GM18868 (cell line): Measurements from ENCODE around the gene TMEM139.
"Not testable (repeated sequence)": the region's sequence is repeated elsewhere in the genome, so short reads cannot be mapped to it uniquely, and the experiment has no call there.

Experiments
- ATAC-seq: cut with Tn5 transposase; IDR thresholded peaks from one replicate; pipeline ENCODE4 v1.9.1; 2021; ENCODE audit warnings: mild to moderate bottlenecking, moderate library complexity; ENCODE audit not compliant: unreplicated experiment

TMEM139 gene

DNA sequence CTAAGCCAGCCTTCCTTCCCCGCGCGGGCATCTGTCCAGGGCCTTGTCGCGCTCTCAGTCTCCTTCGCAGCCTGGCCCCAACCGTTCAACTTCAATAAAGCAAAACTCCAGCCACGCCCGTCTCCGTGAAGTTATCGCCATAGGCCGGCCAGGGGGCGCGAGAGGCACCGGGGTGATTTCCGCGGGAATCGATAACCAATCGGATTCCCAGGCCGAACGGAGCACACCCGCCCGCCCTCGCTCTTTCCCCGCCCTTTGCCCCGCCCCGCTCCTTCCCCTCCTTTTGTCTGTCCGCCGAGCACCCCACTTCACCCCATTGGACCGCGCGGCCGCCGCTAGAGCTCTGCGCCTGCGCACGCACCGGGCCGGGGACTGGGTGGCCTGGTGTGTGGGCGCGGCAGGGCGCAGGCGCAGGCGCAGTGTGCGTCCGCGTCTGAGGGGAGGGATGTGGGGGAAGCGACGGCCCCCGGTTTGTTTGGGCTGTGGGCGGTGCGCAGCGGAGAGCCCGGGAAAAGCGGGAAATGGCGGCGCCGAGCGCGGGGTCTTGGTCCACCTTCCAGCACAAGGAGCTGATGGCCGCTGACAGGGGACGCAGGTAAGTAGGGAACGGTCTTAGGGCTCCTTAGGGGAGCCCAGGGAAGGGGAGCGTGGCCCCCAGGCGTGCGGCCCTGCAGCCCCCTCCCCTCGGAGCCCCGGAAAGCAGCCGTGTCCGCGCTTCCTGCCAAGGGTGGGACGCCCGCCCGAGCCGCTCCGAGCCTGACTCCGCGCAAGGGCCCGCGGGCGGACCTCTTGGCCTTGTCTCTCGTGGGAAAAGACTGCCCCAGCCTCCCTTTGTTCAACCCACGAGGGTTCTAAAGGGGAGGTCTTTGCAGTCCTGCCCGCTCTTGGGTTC, 3.4 kb downstream of the TMEM139 start, which contains the start of gene CASP2:
TSS of gene CASP2 (plus strand) at position 417 of the 892 bp plus-strand sequence. CDS start at position 522, 105 bp downstream.
- ATAC-seq: peak; percentile 86

- no peak for ATAC-seq
Measured at GRCh38 chr7:143288836-143289235, 4.1 kb downstream of the TMEM139 start.

DNA sequence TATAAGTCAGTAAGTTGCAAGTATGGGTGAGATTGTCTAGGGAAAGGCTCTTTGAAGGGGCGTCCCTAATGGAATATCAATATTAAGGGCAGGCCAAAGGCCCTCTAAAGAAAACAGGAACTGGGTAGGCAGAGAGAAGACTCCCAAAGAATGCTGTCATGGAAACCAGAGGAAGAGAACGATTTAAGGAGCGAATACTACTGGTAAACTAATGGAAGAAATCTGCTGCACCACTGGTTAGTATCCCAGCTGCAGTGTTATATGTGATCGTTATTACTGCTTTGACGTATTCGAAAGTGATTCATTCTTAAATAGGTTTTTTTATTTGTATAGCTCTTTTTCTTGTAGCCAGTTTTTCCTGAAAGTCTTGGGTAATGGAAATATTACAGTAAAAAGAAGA, 4.7 kb downstream of the TMEM139 start:
- no peak for ATAC-seq

DNA sequence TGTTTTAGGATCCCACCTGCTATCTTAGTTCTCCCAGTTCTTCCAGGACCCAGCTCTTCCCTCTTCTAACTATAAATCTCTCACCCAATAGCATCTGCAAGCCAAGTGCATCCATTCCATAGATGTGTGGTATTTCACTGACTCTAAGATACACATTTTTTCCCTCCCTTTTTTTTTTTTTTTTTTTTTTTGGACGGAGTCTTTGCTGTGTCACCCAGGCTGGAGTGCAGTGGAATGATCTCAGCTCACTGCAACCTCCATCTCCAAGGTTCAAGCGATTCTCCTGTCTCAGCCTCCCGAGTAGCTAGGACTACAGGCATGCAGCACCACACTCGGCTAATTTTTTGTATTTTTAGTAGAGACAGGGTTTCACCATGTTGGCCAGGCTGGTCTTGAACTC, 5.1 kb downstream of the TMEM139 start:
- ATAC-seq: not testable (repeated sequence)

DNA sequence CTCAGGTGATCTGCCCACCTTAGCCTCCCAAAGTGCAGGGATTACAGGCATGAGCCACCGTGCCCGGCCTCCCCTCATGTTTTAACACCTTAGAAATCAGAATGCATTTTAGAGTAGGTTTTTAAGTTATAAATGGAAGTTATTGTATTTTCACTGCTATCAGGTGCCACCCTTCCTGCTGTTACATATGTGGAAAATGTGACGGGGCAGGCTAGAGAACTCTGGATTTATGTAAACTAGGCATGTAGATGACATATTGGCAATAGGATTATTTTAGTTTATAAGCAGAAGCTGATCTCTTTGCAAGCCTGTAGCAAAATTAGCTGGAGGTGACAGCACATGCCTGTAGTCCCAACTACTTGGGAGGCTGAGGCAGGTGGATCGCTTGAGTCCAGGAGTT, 5.5 kb downstream of the TMEM139 start:
- ATAC-seq: no peak

GRCh38 chr7:143292876-143293275, 8.1 kb downstream of the TMEM139 start:
- no peak for ATAC-seq

DNA sequence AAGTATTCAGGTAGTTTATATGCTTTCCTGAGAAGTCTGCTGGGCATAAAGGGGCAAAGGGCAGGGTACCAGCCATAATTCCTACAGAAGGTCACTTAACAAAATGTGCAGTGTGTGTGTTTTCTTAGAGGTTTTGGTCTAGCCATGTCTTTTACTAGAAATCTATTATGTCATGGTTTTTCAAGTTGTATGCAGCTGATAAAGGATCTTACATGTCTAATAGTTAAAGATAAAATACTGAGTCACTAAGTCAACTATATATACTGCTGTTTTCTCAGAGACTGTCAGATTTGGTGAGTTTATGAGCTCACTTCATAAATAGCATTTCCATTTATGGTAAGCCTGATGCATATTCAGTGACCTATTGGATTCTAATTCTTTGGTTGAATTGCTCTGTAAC, 11.1 kb downstream of the TMEM139 start:
- no peak for ATAC-seq

GRCh38 chr7:143296686-143297085, 11.9 kb downstream of the TMEM139 start:
- no peak for ATAC-seq

DNA sequence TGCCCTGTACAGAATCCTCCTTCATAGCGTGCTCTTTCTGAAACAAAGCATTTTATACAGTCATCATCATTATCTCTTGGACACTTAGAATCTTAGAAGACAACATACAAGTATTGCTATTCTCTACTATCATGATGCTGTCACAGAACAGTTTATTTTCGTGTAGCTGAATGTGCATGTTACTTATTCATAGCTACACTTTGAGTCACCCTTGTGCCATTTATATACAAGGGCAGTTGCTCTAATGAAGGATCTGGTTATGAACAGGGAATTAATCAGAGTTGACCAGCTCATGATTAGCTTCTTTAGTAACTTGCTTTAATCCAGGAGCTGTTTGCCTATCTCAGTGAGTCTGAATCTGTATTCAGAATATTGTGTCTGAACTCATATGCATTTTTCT, 14.6 kb downstream of the TMEM139 start:
- no peak for ATAC-seq

DNA sequence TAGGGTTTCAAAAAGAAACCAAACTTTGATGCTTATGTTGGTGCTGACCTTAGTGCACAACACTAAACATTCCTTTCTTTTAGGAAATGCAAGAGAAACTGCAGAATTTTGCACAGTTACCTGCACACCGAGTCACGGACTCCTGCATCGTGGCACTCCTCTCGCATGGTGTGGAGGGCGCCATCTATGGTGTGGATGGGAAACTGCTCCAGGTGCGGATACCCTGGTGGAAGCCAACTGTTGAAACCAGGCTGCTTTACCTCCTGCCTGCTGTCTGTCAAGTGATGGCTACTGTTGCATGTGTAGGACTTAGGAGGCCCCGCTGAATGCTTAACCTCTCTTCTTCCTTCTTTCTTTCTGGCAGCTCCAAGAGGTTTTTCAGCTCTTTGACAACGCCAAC, 15.1 kb downstream of the TMEM139 start:
- ATAC-seq: peak; percentile 55

GRCh38 chr7:143300959-143301935, 16.5 kb downstream of the TMEM139 start:
- ATAC-seq: no peak

- ATAC-seq: no peak
Measured at GRCh38 chr7:143303733-143304132, 19.0 kb downstream of the TMEM139 start.

- no peak for ATAC-seq
Measured at GRCh38 chr7:143304938-143305337, 20.2 kb downstream of the TMEM139 start.

- ATAC-seq: no peak
Measured at GRCh38 chr7:143305423-143306070, 20.8 kb downstream of the TMEM139 start.

- no peak for ATAC-seq
Measured at GRCh38 chr7:143308632-143309031, 23.9 kb downstream of the TMEM139 start.

- peak; percentile 34 for ATAC-seq
Measured at GRCh38 chr7:143314127-143314526, 29.4 kb downstream of the TMEM139 start.

DNA sequence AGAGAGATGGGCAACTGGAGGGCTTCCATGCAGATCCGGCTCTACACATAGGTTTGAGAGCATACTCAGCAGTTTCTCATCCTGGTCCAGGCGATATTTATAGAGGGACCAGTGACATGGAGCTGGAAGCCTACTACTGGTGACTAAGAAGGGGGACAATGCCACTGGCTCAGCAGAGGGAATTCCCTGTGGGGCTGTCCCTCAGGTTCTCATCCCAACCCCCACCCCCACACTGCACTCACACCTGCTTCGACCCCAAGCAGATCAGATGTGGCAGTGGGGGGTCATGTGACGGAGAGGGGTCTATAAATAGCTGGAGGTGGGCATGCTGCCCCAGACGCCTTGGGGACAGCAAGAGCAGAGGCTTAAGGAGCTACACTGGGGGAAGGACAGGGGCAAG, 31.0 kb downstream of the TMEM139 start, which contains the start of gene CLCN1:
TSS of gene CLCN1 (plus strand) at position 336 of the 400 bp plus-strand sequence. CDS start 102 bp downstream, outside the sequence.
- ATAC-seq: no peak

GRCh38 chr7:143316492-143316891, 31.7 kb downstream of the TMEM139 start:
- no peak for ATAC-seq

DNA sequence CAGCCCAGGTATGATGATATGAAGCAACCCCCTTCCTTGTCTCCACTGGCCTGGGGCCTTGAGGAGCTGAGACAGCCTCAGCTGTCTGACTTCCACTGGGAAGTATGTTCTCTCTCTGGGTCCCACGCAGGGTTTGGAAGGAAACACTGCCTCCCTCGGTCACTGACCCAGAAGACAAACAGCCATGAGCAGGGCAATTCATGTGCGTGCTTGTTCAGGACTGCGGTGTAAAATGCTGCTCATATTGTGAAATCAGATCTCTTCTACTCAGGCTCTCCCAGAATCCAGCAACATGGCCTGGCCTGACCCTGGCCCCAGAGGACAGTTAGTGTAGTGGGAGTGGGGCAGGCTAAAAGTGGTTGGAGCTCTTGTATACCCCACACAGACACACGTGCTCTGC, 33.9 kb downstream of the TMEM139 start:
- no peak for ATAC-seq

DNA sequence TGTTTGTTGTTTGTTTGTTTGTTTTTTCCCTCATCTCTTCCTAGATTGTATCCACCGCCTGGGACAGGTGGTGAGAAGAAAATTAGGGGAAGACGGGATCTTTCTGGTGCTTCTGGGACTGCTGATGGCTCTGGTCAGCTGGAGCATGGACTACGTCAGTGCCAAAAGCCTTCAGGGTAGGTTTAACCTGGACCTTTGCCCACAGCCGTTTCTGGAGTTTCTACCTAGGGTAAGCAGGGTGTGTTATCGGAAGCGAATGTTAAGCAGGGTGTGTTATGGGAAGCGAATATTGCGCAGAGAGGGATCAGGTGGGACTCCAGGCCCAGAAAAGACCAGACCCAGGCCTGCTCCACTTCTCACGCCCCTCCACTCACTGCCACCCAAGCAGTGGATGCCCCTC, 35.9 kb downstream of the TMEM139 start:
- no peak for ATAC-seq

GRCh38 chr7:143321242-143321641, 36.5 kb downstream of the TMEM139 start:
- no peak for ATAC-seq
